Mesendoderm (in vitro differentiated cells): ENCODE data around the gene B3GNT3.

Experiments used
- DNase-seq: peaks from one replicate; pipeline ENCODE4 v3.0.0; 2013
- H2AK5ac ChIP-seq: 2 replicates; pipeline ENCODE4 v1.6.1; 2013; ENCODE audit warnings: low read length, inconsistent platforms
- H2BK120ac ChIP-seq: 2 replicates; pipeline ENCODE4 v1.6.1; 2013; ENCODE audit warnings: low read depth, mild to moderate bottlenecking, low read length, moderate library complexity, mixed read lengths
- H2BK15ac ChIP-seq: replicated peaks from 2 replicates; pipeline ENCODE4 v1.6.1; 2013; ENCODE audit warnings: low read depth, mild to moderate bottlenecking, moderate library complexity
- H2BK5ac ChIP-seq: 2 replicates; pipeline ENCODE4 v1.6.1; 2013; ENCODE audit warnings: low read length, inconsistent platforms
- H3K18ac ChIP-seq: 2 replicates; pipeline ENCODE4 v1.6.1; 2013; ENCODE audit warnings: mild to moderate bottlenecking, low read length, mixed read lengths
- H3K23ac ChIP-seq: one replicate; pipeline ENCODE4 v1.6.1; 2013; ENCODE audit warnings: low read length
- H3K27ac ChIP-seq: 2 replicates; pipeline ENCODE4 v1.5.1; 2013; ENCODE audit warnings: low read depth, mild to moderate bottlenecking, inconsistent platforms, low read length, moderate library complexity
- H3K27me3 ChIP-seq: 2 replicates; pipeline ENCODE4 v1.6.1; 2013; ENCODE audit warnings: low read length, control low read depth, mild to moderate bottlenecking, inconsistent platforms; ENCODE audit not compliant: insufficient read depth, poor library complexity
- H3K36me3 ChIP-seq: 2 replicates; pipeline ENCODE4 v1.6.1; 2013; ENCODE audit warnings: low read length, inconsistent platforms; ENCODE audit not compliant: control insufficient read depth, insufficient read depth
- H3K4ac ChIP-seq: one replicate; pipeline ENCODE4 v1.6.1; 2013; ENCODE audit warnings: low read depth, mild to moderate bottlenecking, low read length, moderate library complexity
- H3K4me1 ChIP-seq: 2 replicates; pipeline ENCODE4 v1.6.1; 2013; ENCODE audit warnings: low read depth, low read length, inconsistent platforms; ENCODE audit not compliant: control insufficient read depth
- H3K4me2 ChIP-seq: 2 replicates; pipeline ENCODE4 v1.6.1; 2013; ENCODE audit warnings: low read length
- H3K4me3 ChIP-seq: 2 replicates; pipeline ENCODE4 v1.5.1; 2013; ENCODE audit warnings: mild to moderate bottlenecking, low read length
- H3K56ac ChIP-seq: one replicate; pipeline ENCODE4 v1.6.1; 2013; ENCODE audit warnings: low read length
- H3K79me1 ChIP-seq: 2 replicates; pipeline ENCODE4 v1.6.1; 2013; ENCODE audit warnings: low read length, inconsistent platforms
- H3K79me2 ChIP-seq: 2 replicates; pipeline ENCODE4 v1.6.1; 2013; ENCODE audit warnings: mild to moderate bottlenecking, low read length; ENCODE audit not compliant: control insufficient read depth, insufficient read depth
- H3K9ac ChIP-seq: 2 replicates; pipeline ENCODE4 v1.6.1; 2013; ENCODE audit warnings: low read length, inconsistent platforms
- H4K5ac ChIP-seq: one replicate; pipeline ENCODE4 v1.6.1; 2013; ENCODE audit warnings: low read length
- H4K8ac ChIP-seq: one replicate; pipeline ENCODE4 v1.6.1; 2013; ENCODE audit warnings: low read depth, mild to moderate bottlenecking, control low read depth, low read length, moderate library complexity
- WGBS: extraction: QIAGEN DNeasy Blood & Tissue Kit; methylation state at CpG from one replicate; pipeline ENCODE4 v1.1.7; 2013; ENCODE audit warnings: low lambda C conversion rate, missing lambda C conversion rate; ENCODE audit not compliant: insufficient coverage; ENCODE audit errors: extremely low coverage; 5-methylcytosine and 5-hydroxymethylcytosine counted together

The B3GNT3 gene

GRCh38 chr19:17764348-17764747, 30.6 kb upstream of the B3GNT3 start:
- Histone ChIP-seq H3K4me3 (no peak overlapping the region), H2BK5ac (no peak overlapping the region), H2AK5ac (no peak overlapping the region), H3K27me3 (no peaks in the 10 kb centered on the region), H3K4me2 (no peak overlapping the region), H2BK120ac (no peak overlapping the region), H4K5ac (no peak overlapping the region), H3K79me2 (no peaks in the 10 kb centered on the region), H3K56ac (no peak overlapping the region), H4K8ac (no peak overlapping the region), H3K23ac (no peak overlapping the region), H3K4ac (no peak overlapping the region), H3K9ac (no peak overlapping the region), H3K4me1 (no peaks in the 10 kb centered on the region), H3K79me1 (no peaks in the 10 kb centered on the region), H3K18ac (no peak overlapping the region), H2BK15ac (no peak overlapping the region), H3K36me3 (no peaks in the 10 kb centered on the region), H3K27ac (no peak overlapping the region)
- no CpG with 5 or more reads among the region's 7 CpGs for WGBS
- no peak for DNase-seq

DNA sequence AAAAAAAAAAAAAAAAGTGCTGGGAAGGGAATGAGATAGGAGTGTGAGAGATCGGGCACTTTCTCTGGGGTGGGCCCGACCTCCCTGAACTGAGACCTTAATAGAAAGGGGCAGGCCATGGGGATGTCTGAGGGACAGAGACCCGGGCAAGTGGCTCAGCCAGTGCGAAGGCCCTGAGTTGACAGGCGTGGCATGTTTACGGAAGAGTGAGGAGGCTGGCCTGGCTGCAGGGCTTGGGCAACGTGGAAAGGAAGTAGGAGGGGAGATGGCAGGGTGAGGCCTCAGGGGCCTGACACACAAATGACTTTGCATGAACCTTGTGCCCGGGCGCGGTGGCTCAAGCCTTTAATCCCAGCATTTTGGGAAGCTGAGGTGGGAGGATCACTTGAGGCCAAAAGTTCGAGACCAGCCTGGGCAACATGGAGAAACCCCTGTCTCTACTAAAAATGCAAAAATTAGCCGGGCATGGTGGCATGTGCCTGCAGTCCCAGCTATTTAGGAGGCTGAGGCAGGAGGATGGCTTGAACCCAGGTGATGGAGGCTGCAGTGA, 29.8 kb upstream of the B3GNT3 start:
- Histone ChIP-seq H3K27me3 (no peaks in the 10 kb centered on the region), H3K56ac (no peak overlapping the region), H3K4ac (no peak overlapping the region), H4K5ac (no peak overlapping the region), H3K4me2 (no peak overlapping the region), H2BK5ac (no peak overlapping the region), H3K79me1 (no peaks in the 10 kb centered on the region), H3K9ac (no peak overlapping the region), H2AK5ac (no peak overlapping the region), H2BK15ac (no peak overlapping the region), H3K23ac (no peak overlapping the region), H3K4me1 (no peaks in the 10 kb centered on the region), H4K8ac (no peak overlapping the region), H3K27ac (no peak overlapping the region), H3K4me3 (no peak overlapping the region), H2BK120ac (no peak overlapping the region), H3K18ac (no peak overlapping the region), H3K79me2 (no peaks in the 10 kb centered on the region), H3K36me3 (no peaks in the 10 kb centered on the region)
- no CpG with 5 or more reads among the region's 12 CpGs for WGBS
- no peak for DNase-seq

DNA sequence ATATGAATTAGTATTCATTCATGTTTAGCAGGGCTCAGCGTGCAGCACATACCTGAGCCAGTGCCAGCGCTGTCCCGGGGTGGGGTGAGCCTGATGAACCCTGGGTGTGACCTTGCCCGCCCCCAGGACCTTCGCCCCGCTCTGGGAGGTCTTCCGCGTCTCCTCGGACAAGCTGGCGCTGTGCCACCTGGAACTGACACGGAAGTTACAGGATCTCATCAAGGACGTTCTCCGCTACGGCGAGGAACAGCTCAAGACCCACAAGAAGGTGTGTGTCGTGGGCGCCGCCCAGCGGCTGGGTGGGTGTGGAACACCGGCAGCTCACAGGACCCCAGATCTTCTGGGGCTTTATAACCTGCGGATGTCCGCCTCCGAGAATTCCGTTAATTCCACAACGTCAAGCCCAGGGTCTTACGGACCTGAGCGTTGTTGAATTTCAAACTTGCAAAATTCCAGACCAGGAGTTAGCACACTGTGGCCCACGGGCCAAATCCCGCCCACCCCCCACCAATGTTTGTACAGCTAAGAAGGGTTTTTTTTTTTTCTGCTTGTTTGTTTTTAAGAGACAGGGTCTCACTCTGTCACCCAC, 28.3 kb upstream of the B3GNT3 start:
- Histone ChIP-seq H3K23ac (no peak overlapping the region), H3K27me3 (no peaks in the 10 kb centered on the region), H3K9ac (peak overlapping the region; percentile 37), H3K36me3 (no peaks in the 10 kb centered on the region), H3K4ac (no peak overlapping the region), H3K4me1 (no peaks in the 10 kb centered on the region), H2BK5ac (no peak overlapping the region), H4K8ac (no peak overlapping the region), H4K5ac (no peak overlapping the region), H2BK120ac (no peak overlapping the region), H2AK5ac (no peak overlapping the region), H3K27ac (no peak overlapping the region), H3K4me2 (peak overlapping the region; percentile 13), H3K79me1 (no peaks in the 10 kb centered on the region), H3K18ac (no peak overlapping the region), H3K56ac (peak overlapping the region; percentile 58), H3K4me3 (no peak overlapping the region), H3K79me2 (no peaks in the 10 kb centered on the region), H2BK15ac (no peak overlapping the region)
- no CpG with 5 or more reads among the region's 29 CpGs for WGBS
- peak; percentile 91 for DNase-seq

GRCh38 chr19:17767559-17767958, 27.4 kb upstream of the B3GNT3 start:
- no peaks in the 10 kb centered on the region for H3K79me1 ChIP-seq

DNA sequence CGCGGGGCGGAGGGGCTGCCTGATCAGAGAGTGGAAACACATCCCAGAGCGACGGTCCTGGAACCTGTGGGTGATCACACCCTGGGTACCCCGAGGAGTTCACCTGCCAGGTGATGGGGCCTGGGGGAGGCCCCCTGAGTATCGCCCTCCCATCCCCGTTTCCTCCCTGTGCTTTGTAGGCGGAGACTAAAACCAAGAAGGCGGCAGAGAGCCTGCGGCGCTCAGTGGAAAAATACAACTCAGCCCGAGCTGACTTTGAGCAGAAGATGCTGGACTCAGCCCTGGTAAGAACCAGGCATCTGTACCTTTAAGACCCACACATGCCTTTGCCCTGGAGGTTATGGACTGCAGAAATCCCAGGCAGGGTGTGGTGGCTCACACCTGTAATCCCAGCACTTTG, 24.3 kb upstream of the B3GNT3 start:
- Histone ChIP-seq H3K27ac (no peak overlapping the region), H3K23ac (no peak overlapping the region), H2AK5ac (no peak overlapping the region), H3K4me1 (no peaks in the 10 kb centered on the region), H3K4me3 (no peak overlapping the region), H3K27me3 (no peaks in the 10 kb centered on the region), H3K79me1 (no peaks in the 10 kb centered on the region), H3K9ac (no peak overlapping the region), H2BK5ac (no peak overlapping the region), H3K18ac (no peak overlapping the region), H3K4me2 (no peak overlapping the region), H2BK120ac (no peak overlapping the region), H3K56ac (no peak overlapping the region), H3K79me2 (no peaks in the 10 kb centered on the region), H2BK15ac (no peak overlapping the region), H4K8ac (no peak overlapping the region), H3K4ac (no peak overlapping the region), H4K5ac (no peak overlapping the region), H3K36me3 (no peaks in the 10 kb centered on the region)
- WGBS, result no CpG with 5 or more reads among the region's 13 CpGs
- no peak for DNase-seq

More at GRCh38 chr19:17767559-17767958, 27.4 kb upstream of the B3GNT3 start:
- no peak overlapping the region for H3K9ac ChIP-seq
- no peaks in the 10 kb centered on the region for H3K4me1 ChIP-seq
- DNase-seq, result no peak
- H3K4ac ChIP-seq, result no peak overlapping the region
- H3K79me2 ChIP-seq, result no peaks in the 10 kb centered on the region
- H2AK5ac ChIP-seq, result no peak overlapping the region
- WGBS, result no CpG with 5 or more reads among the region's 1 CpG
- H3K27ac ChIP-seq, result no peak overlapping the region
- H3K56ac ChIP-seq, result no peak overlapping the region
- no peak overlapping the region for H4K5ac ChIP-seq
- no peaks in the 10 kb centered on the region for H3K27me3 ChIP-seq
- H3K4me2 ChIP-seq, result no peak overlapping the region
- no peaks in the 10 kb centered on the region for H3K36me3 ChIP-seq
- H4K8ac ChIP-seq, result no peak overlapping the region
- no peak overlapping the region for H2BK5ac ChIP-seq
- H3K23ac ChIP-seq, result no peak overlapping the region
- H3K18ac ChIP-seq, result no peak overlapping the region
- no peak overlapping the region for H2BK120ac ChIP-seq
- no peak overlapping the region for H3K4me3 ChIP-seq
- no peak overlapping the region for H2BK15ac ChIP-seq

GRCh38 chr19:17772172-17772571, 22.8 kb upstream of the B3GNT3 start:
- H2BK120ac ChIP-seq, result no peak overlapping the region

More at GRCh38 chr19:17772172-17772571, 22.8 kb upstream of the B3GNT3 start:
- Histone ChIP-seq H3K4me1 (no peaks in the 10 kb centered on the region), H3K79me1 (no peaks in the 10 kb centered on the region), H3K79me2 (no peaks in the 10 kb centered on the region), H4K8ac (no peak overlapping the region), H3K23ac (no peak overlapping the region), H3K18ac (no peak overlapping the region), H4K5ac (no peak overlapping the region), H3K4ac (no peak overlapping the region), H3K27me3 (no peaks in the 10 kb centered on the region), H3K4me2 (no peak overlapping the region), H2BK5ac (no peak overlapping the region), H3K56ac (no peak overlapping the region), H2BK15ac (no peak overlapping the region), H3K27ac (no peak overlapping the region), H3K36me3 (no peaks in the 10 kb centered on the region), H2AK5ac (no peak overlapping the region), H3K4me3 (no peak overlapping the region), H3K9ac (no peak overlapping the region)
- no CpG with 5 or more reads among the region's 4 CpGs for WGBS
- peak; percentile 67 for DNase-seq
